ENCODE measurements around the gene HIPK2. TPM values are rescaled to one million over a fixed set of nuclear protein-coding genes. Genes with fewer than 3 reads are reported as not detected.

Gene HIPK2
- total and polyA plus RNA-seq, 2 experiments from 2014 or later: 7.3 to 16.9 TPM

- peaks cover under 1% of the 10 kb centered on the region for H3K27me3 Mint-ChIP-seq (ENCODE audit: insufficient read depth, low read depth, poor library complexity)
- no peaks in the 10 kb centered on the region for H3K36me3 Mint-ChIP-seq (ENCODE audit: low read depth)
- DNase-seq (ENCODE audit: low spot score) (no peak), ATAC-seq (no peak)
- no peak overlapping the region for H3K4me3 Mint-ChIP-seq
- Histone ChIP-seq H3K9me2 (ENCODE audit: insufficient read depth) (no peaks in the 10 kb centered on the region), H3K79me2 (replicated peaks; ENCODE audit: insufficient read depth) (peaks cover 33% of the 10 kb centered on the region), H3K4me2 (no peak overlapping the region), H3K27ac (ENCODE audit: low read depth) (no peak overlapping the region), H3K36me3 (ENCODE audit: insufficient read depth) (no peaks in the 10 kb centered on the region), H2AFZ (no peak overlapping the region), H3F3A (replicated peaks; ENCODE audit: low read depth) (no peaks in the 10 kb centered on the region), H4K20me1 (replicated peaks; ENCODE audit: insufficient read depth) (no peaks in the 10 kb centered on the region; the same call in 1 of the 2 replicates), H3K4me1 (ENCODE audit: insufficient read depth) (peaks cover 10% of the 10 kb centered on the region), H3K27me3 (ENCODE audit: insufficient read depth) (no peaks in the 10 kb centered on the region), H3K4me3 (no peak overlapping the region)
- H3K9me3 Mint-ChIP-seq: no peaks in the 10 kb centered on the region
- H3K27ac Mint-ChIP-seq: no peak overlapping the region
- no peak for TF ChIP-seq NANOG (IDR thresholded peaks at IDR 0.05; ENCODE audit: borderline replicate concordance)
- no peak for TF ChIP-seq ETS1 (IDR thresholded peaks at IDR 0.05)
- TF ChIP-seq, protein P1, sequence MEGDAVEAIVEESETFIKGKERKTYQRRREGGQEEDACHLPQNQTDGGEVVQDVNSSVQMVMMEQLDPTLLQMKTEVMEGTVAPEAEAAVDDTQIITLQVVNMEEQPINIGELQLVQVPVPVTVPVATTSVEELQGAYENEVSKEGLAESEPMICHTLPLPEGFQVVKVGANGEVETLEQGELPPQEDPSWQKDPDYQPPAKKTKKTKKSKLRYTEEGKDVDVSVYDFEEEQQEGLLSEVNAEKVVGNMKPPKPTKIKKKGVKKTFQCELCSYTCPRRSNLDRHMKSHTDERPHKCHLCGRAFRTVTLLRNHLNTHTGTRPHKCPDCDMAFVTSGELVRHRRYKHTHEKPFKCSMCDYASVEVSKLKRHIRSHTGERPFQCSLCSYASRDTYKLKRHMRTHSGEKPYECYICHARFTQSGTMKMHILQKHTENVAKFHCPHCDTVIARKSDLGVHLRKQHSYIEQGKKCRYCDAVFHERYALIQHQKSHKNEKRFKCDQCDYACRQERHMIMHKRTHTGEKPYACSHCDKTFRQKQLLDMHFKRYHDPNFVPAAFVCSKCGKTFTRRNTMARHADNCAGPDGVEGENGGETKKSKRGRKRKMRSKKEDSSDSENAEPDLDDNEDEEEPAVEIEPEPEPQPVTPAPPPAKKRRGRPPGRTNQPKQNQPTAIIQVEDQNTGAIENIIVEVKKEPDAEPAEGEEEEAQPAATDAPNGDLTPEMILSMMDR (conservative IDR thresholded peaks at IDR 0.05; ENCODE audit: low read depth in 2 of 2): no peak
- TF ChIP-seq ZNF331 (CRISPR knock-in tag; IDR thresholded peaks at IDR 0.05; ENCODE audit: low read depth): no peak
- no peak for TF ChIP-seq ZNF114 (CRISPR knock-in tag; IDR thresholded peaks at IDR 0.05)
- peaks cover 22% of the 10 kb centered on the region for H3K4me1 Mint-ChIP-seq
Measured at GRCh38 chr7:139746652-139747051, 31.1 kb downstream of the HIPK2 start.

DNA sequence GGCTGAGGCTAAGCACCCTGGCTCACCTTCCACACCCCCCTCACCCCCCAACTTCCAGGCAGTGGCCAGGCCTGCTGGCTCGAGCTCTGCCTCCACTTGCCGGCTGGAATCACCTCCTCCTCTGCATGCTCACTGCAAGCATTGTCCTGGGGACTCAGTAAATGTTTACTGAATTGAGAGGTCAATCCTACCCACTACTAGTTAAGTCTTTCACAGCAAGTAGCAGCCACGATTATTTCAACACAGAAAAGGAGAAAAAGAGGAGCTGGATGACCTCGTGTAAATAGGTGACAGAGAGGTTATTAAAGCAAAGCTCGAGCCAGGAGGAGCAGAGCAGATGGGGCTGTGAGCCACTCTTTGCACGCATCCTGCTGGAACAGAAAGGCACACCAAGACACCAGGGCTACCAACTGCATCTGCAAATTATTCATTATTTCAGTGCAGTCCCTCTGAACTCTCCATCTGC lies 32.1 kb downstream of the HIPK2 start:
- DNase-seq (ENCODE audit: low spot score): no peak
- ATAC-seq: peak; percentile 79
- H3K27ac ChIP-seq (ENCODE audit: low read depth): peak overlapping the region; percentile 50; the same call in 1 of the 2 replicates
- TF ChIP-seq STAT1 (IDR thresholded peaks at IDR 0.05; ENCODE audit: unreplicated experiment): no peak
- no peak for TF ChIP-seq REST (IDR thresholded peaks at IDR 0.05; ENCODE audit: unreplicated experiment)
- TF ChIP-seq ZNF462 (CRISPR knock-in tag; IDR thresholded peaks at IDR 0.05): no peak
- TF ChIP-seq EZH2phosphoT487 (IDR thresholded peaks at IDR 0.05; ENCODE audit: unreplicated experiment): no peak
- TF ChIP-seq JUNB (IDR thresholded peaks at IDR 0.05; ENCODE audit: unreplicated experiment): no peak

More for the DNA sequence above, 32.1 kb downstream of the HIPK2 start:
- Histone ChIP-seq H3K4me2 (no peak overlapping the region), H3K9me2 (ENCODE audit: insufficient read depth) (no peaks in the 10 kb centered on the region), H3K4me3 (no peak overlapping the region), H2AFZ (no peak overlapping the region), H4K20me1 (replicated peaks; ENCODE audit: insufficient read depth) (no peaks in the 10 kb centered on the region; the same call in 1 of the 2 replicates), H3K4me1 (ENCODE audit: insufficient read depth) (peaks cover 10% of the 10 kb centered on the region), H3K79me2 (replicated peaks; ENCODE audit: insufficient read depth) (peaks cover 33% of the 10 kb centered on the region), H3K27me3 (ENCODE audit: insufficient read depth) (no peaks in the 10 kb centered on the region), H3F3A (replicated peaks; ENCODE audit: low read depth) (no peaks in the 10 kb centered on the region), H3K36me3 (ENCODE audit: insufficient read depth) (no peaks in the 10 kb centered on the region)
- H3K36me3 Mint-ChIP-seq (ENCODE audit: low read depth): no peaks in the 10 kb centered on the region
- H3K27me3 Mint-ChIP-seq (ENCODE audit: insufficient read depth, low read depth, poor library complexity): no peaks in the 10 kb centered on the region
- peaks cover 22% of the 10 kb centered on the region for H3K4me1 Mint-ChIP-seq
- peak overlapping the region; percentile 53; the same call in 1 of the 2 replicates for H3K27ac Mint-ChIP-seq
- no peaks in the 10 kb centered on the region for H3K9me3 Mint-ChIP-seq
- H3K4me3 Mint-ChIP-seq: no peak overlapping the region

All from GM23338 (cell line).